ENCODE measurements around the gene SH2D3C. TPM values are rescaled to one million over a fixed set of nuclear protein-coding genes. Genes with fewer than 3 reads are reported as not detected.
A peak's percentile ranks its signal among the peaks of the same experiment; 100 is the strongest.

SH2D3C gene
- total and polyA plus RNA-seq, 4 donors = 34.5 to 51.5 (median 42.0) TPM

- no peaks in the 10 kb centered on the region for H3K9me3 ChIP-seq (ENCODE audit: control insufficient read depth in 4 of 4, insufficient read depth in 3 of 4, low read length in 3 of 4)
- DNase-seq = peak; percentile 46 to 68 (median 53)
- peaks cover 0 to 5% (median 0%) of the 10 kb centered on the region in 5 donors for H3K4me1 ChIP-seq (ENCODE audit: control insufficient read depth in 5 of 5, insufficient read depth in 5 of 5, low read length in 5 of 5)
- H3K9ac ChIP-seq (ENCODE audit: insufficient read depth in 1 of 2, low read length in 2 of 2) = no peak overlapping the region
- H3K36me3 ChIP-seq (ENCODE audit: control insufficient read depth in 4 of 4, insufficient read depth in 4 of 4, low read length in 4 of 4) = peaks cover 9 to 60% (median 29%) of the 10 kb centered on the region in 4 donors
- 53 to 63% methylated on average over 38 to 56 of the region's 57 CpGs for WGBS, 2 donors
- no peaks in the 10 kb centered on the region for H3K27me3 ChIP-seq (ENCODE audit: control insufficient read depth in 3 of 3, insufficient read depth in 3 of 3, low read length in 2 of 3)
- no peak for ATAC-seq (ENCODE audit: insufficient read depth, low FRiP score)
- TF ChIP-seq CTCF (IDR thresholded peaks at IDR 0.05; ENCODE audit: control extremely low read depth, extremely low read depth) = no peak
- no peak overlapping the region for H3K27ac ChIP-seq (ENCODE audit: low read depth in 1 of 2, low read length in 1 of 2)
- no peak overlapping the region for H3K4me3 ChIP-seq
These were observed 31.3 kb upstream of the SH2D3C start for GRCh38 chr9:127809540-127810377.

- Histone ChIP-seq H3K9ac (ENCODE audit: insufficient read depth in 1 of 2, low read length in 2 of 2) (no peak overlapping the region), H3K27me3 (ENCODE audit: control insufficient read depth in 3 of 3, insufficient read depth in 3 of 3, low read length in 2 of 3) (no peaks in the 10 kb centered on the region), H3K4me3 (no peak overlapping the region)
These were observed 30.6 kb upstream of the SH2D3C start for GRCh38 chr9:127809002-127809539.

GRCh38 chr9:127808347-127809001 is 30.0 kb upstream of the SH2D3C start:
- H3K36me3 ChIP-seq (ENCODE audit: control insufficient read depth in 4 of 4, insufficient read depth in 4 of 4, low read length in 4 of 4) = peaks cover 4 to 56% (median 24%) of the 10 kb centered on the region in 4 donors
- H3K27ac ChIP-seq (ENCODE audit: low read depth in 1 of 2, low read length in 1 of 2) = no peak overlapping the region
- no peaks in the 10 kb centered on the region for H3K27me3 ChIP-seq (ENCODE audit: control insufficient read depth in 3 of 3, insufficient read depth in 3 of 3, low read length in 2 of 3)
- no peaks in the 10 kb centered on the region for H3K9me3 ChIP-seq (ENCODE audit: control insufficient read depth in 4 of 4, insufficient read depth in 3 of 4, low read length in 3 of 4)
- peaks cover 0 to 13% (median 9%) of the 10 kb centered on the region in 5 donors for H3K4me1 ChIP-seq (ENCODE audit: control insufficient read depth in 5 of 5, insufficient read depth in 5 of 5, low read length in 5 of 5)
- ATAC-seq (ENCODE audit: insufficient read depth, low FRiP score) (no peak), DNase-seq (no peak)
- WGBS, 2 donors = 93 to 95% methylated on average over 17 of the region's 17 CpGs
- no peak for TF ChIP-seq CTCF (IDR thresholded peaks at IDR 0.05; ENCODE audit: control extremely low read depth, extremely low read depth)
- no peak overlapping the region for H3K4me3 ChIP-seq
- H3K9ac ChIP-seq (ENCODE audit: insufficient read depth in 1 of 2, low read length in 2 of 2) = no peak overlapping the region

More at GRCh38 chr9:127809002-127809539, 30.6 kb upstream of the SH2D3C start:
- Histone ChIP-seq H3K27ac (ENCODE audit: low read depth in 1 of 2, low read length in 1 of 2) (no peak overlapping the region), H3K9me3 (ENCODE audit: control insufficient read depth in 4 of 4, insufficient read depth in 3 of 4, low read length in 3 of 4) (no peaks in the 10 kb centered on the region), H3K36me3 (ENCODE audit: control insufficient read depth in 4 of 4, insufficient read depth in 4 of 4, low read length in 4 of 4) (peaks cover 9 to 62% (median 27%) of the 10 kb centered on the region in 4 donors), H3K4me1 (ENCODE audit: control insufficient read depth in 5 of 5, insufficient read depth in 5 of 5, low read length in 5 of 5) (peaks cover 0 to 7% (median 4%) of the 10 kb centered on the region in 5 donors)
- DNase-seq (no peak), ATAC-seq (ENCODE audit: insufficient read depth, low FRiP score) (no peak)
- TF ChIP-seq CTCF (IDR thresholded peaks at IDR 0.05; ENCODE audit: control extremely low read depth, extremely low read depth) = no peak
- WGBS, 2 donors = 81 to 87% methylated on average over 9 of the region's 9 CpGs
